K562 (cell line): ENCODE results near the gene TF. TPM values are rescaled to one million over a fixed set of nuclear protein-coding genes. Genes with fewer than 3 reads are reported as not detected.

Experiments used
- CBFB ChIP-seq: sonication (generic); formaldehyde crosslinking; IDR thresholded peaks from 2 replicates; pipeline ENCODE4 v1.4.0; 2020; ENCODE audit warnings: mild to moderate bottlenecking, missing genetic modification reagents
- CBX3 ChIP-seq, 2 experiments: IDR thresholded peaks; 1 replicate in 1 of 2; 2 replicates in 1 of 2; pipeline ENCODE4 v1.6.1; 2012; ENCODE audit warnings: inconsistent platforms in 2 of 2, low read length in 2 of 2, borderline replicate concordance in 1 of 2, control low read depth in 1 of 2
- ESRRA ChIP-seq: fragments of 450-650 bp; IDR thresholded peaks from 2 replicates; pipeline ENCODE4 v1.6.1; 2014; ENCODE audit warnings: low read depth, mild to moderate bottlenecking, moderate library complexity, borderline replicate concordance
- GTF2B ChIP-seq: IDR thresholded peaks from 2 replicates; pipeline ENCODE4 v1.6.1; 2011; ENCODE audit not compliant: insufficient read length; ENCODE audit errors: extremely low read depth
- HDAC6 ChIP-seq: IDR thresholded peaks from 2 replicates; pipeline ENCODE4 v1.6.1; 2012; ENCODE audit warnings: low read depth, mild to moderate bottlenecking, control low read depth, inconsistent platforms, low read length, moderate library complexity
- HEY1 ChIP-seq: fragments of 250-450 bp; sonication (Bioruptor Pico); IDR thresholded peaks from 2 replicates; pipeline ENCODE4 v1.5.0; 2020; ENCODE audit warnings: mild to moderate bottlenecking, moderate library complexity, borderline replicate concordance
- HNRNPK ChIP-seq: fragments of 200-400 bp; formaldehyde crosslinking; IDR thresholded peaks from one replicate; pipeline ENCODE4 v1.6.1; 2018; ENCODE audit warnings: mild to moderate bottlenecking, low read depth, low read length; ENCODE audit not compliant: poor library complexity, severe bottlenecking
- ILF3 ChIP-seq: fragments of 450-650 bp; IDR thresholded peaks from 2 replicates; pipeline ENCODE4 v1.6.1; 2018; ENCODE audit warnings: antibody characterized with exemption, mild to moderate bottlenecking, moderate library complexity, borderline replicate concordance
- ILK ChIP-seq: fragments of 450-650 bp; IDR thresholded peaks from 2 replicates; pipeline ENCODE4 v1.6.1; 2016; ENCODE audit warnings: missing genetic modification characterization, low read depth, mild to moderate bottlenecking, missing compliant biosample characterization, moderate library complexity, borderline replicate concordance
- JUNB ChIP-seq: fragments of 450-650 bp; formaldehyde crosslinking; conservative IDR thresholded peaks from 2 replicates; pipeline ENCODE4 v1.4.0; 2020; ENCODE audit warnings: mild to moderate bottlenecking
- NR0B1 ChIP-seq: fragments of 450-650 bp; IDR thresholded peaks from one replicate; pipeline ENCODE4 v1.6.1; 2018; ENCODE audit warnings: mild to moderate bottlenecking, moderate library complexity; ENCODE audit not compliant: partially characterized antibody
- SIN3B ChIP-seq: fragments of 450-650 bp; IDR thresholded peaks from 2 replicates; pipeline ENCODE4 v1.6.1; 2017; ENCODE audit warnings: low read depth, mild to moderate bottlenecking, moderate library complexity
- TEAD4 ChIP-seq, 2 experiments: sonication (generic) in 1 of 2; formaldehyde crosslinking in 1 of 2; IDR thresholded peaks; 2 replicates each; pipeline versions ENCODE4 v1.6.1 to v1.8.0; 2012 to 2022; ENCODE audit warnings: borderline replicate concordance in 1 of 2, inconsistent platforms in 1 of 2, low read length in 1 of 2, mild to moderate bottlenecking in 1 of 2, missing genetic modification reagents in 1 of 2
- ZNF121 ChIP-seq: sonication (generic); formaldehyde crosslinking; conservative IDR thresholded peaks from 2 replicates; pipeline ENCODE4 v1.8.0; 2022; ENCODE audit warnings: missing genetic modification reagents
- ZNF644 ChIP-seq: fragments of 200-800 bp; sonication (Bioruptor generic); IDR thresholded peaks from 2 replicates; pipeline ENCODE4 v1.6.1; 2016; ENCODE audit warnings: low read depth, missing genetic modification characterization, missing compliant biosample characterization
- ZNF655 ChIP-seq: fragments of 250-450 bp; sonication (Bioruptor Pico); IDR thresholded peaks from 2 replicates; pipeline ENCODE4 v1.5.0; 2021
- polyA plus RNA-seq, 8 experiments: library from polyadenylated mRNA; depleted of rRNA in 4 of 8; stranded (reverse) in 5 of 8; unstranded in 3 of 8; fragments of >200 nt; fragmentation: Nextera tagmentation in 2 of 8; fragmentation: Illumina TruSeq in 1 of 8; extraction: Ambion mirVana in 2 of 8; extraction: Trizol in 1 of 8; gene quantifications; 2 replicates each; pipeline versions ENCODE4 v1.2.1 to v1.2.3, GENCODE V29; 2011 to 2014; ENCODE audit warnings: inconsistent platforms in 1 of 8, missing spikeins in 1 of 8
- total RNA-seq, 7 experiments: library from RNA; depleted of rRNA in 6 of 7; stranded (reverse); fragments of >200 nt in 6 of 7; fragmentation: Illumina TruSeq in 2 of 7; extraction: Trizol in 2 of 7; gene quantifications; 2 replicates each; pipeline versions ENCODE4 v1.2.1 to v1.2.3, GENCODE V29; 2011 to 2021; ENCODE audit warnings: low replicate concordance in 1 of 7
- TF ChIP-seq, protein P1 (sequence below): fragments of 450-650 bp; IDR thresholded peaks from 2 replicates; pipeline ENCODE4 v1.6.1; 2017; ENCODE audit warnings: mild to moderate bottlenecking, moderate library complexity
- TF ChIP-seq, protein P2 (sequence below): fragments of 250-450 bp; sonication (Bioruptor Pico); IDR thresholded peaks from 2 replicates; pipeline ENCODE4 v1.5.1; 2021; ENCODE audit warnings: mild to moderate bottlenecking
- TF ChIP-seq, protein P3 (sequence below), 2 experiments: fragments of 450-650 bp in 1 of 2; sonication (generic) in 1 of 2; formaldehyde crosslinking; conservative IDR thresholded peaks; 2 replicates each; pipeline versions ENCODE4 v1.4.0 to v1.8.1; 2020 to 2022; ENCODE audit warnings: mild to moderate bottlenecking in 1 of 2, missing genetic modification reagents in 1 of 2

The TF gene
- total and polyA plus RNA-seq, 9 of the 15 experiments (the other 6 are each of a cell fraction or from before 2014, with no cell fraction given), result 0.09 to 9.2 (median 3.1) TPM

GRCh38 chr3:133821767-133822638 lies 75.8 kb downstream of the TF start (continued):
- TF ChIP-seq, protein P1, sequence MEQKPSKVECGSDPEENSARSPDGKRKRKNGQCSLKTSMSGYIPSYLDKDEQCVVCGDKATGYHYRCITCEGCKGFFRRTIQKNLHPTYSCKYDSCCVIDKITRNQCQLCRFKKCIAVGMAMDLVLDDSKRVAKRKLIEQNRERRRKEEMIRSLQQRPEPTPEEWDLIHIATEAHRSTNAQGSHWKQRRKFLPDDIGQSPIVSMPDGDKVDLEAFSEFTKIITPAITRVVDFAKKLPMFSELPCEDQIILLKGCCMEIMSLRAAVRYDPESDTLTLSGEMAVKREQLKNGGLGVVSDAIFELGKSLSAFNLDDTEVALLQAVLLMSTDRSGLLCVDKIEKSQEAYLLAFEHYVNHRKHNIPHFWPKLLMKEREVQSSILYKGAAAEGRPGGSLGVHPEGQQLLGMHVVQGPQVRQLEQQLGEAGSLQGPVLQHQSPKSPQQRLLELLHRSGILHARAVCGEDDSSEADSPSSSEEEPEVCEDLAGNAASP, result no peak
- no peak for TF ChIP-seq GTF2B
- TF ChIP-seq ILF3, result no peak
- no peak for TF ChIP-seq CBFB (CRISPR knock-in tag)
- no peak for TF ChIP-seq ZNF655
- TF ChIP-seq JUNB, result no peak
- no peak for TF ChIP-seq SIN3B
- no peak for TF ChIP-seq ZNF121 (CRISPR knock-in tag)
- no peak for TF ChIP-seq HDAC6
- no peak for TF ChIP-seq HNRNPK
- TF ChIP-seq CBX3 (IDR thresholded peaks at IDR 0.05; ENCODE audit: borderline replicate concordance in 1 of 2, low read length in 2 of 2), result no peak
- TF ChIP-seq ILK, result no peak
- TF ChIP-seq, protein P2, sequence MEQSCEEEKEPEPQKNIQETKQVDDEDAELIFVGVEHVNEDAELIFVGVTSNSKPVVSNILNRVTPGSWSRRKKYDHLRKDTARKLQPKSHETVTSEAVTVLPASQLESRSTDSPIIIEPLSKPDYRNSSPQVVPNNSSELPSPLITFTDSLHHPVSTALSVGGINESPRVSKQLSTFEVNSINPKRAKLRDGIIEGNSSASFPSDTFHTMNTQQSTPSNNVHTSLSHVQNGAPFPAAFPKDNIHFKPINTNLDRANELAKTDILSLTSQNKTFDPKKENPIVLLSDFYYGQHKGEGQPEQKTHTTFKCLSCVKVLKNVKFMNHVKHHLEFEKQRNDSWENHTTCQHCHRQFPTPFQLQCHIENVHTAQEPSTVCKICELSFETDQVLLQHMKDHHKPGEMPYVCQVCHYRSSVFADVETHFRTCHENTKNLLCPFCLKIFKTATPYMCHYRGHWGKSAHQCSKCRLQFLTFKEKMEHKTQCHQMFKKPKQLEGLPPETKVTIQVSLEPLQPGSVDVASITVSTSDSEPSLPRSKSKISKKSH (CRISPR knock-in tag), result no peak
- no peak for TF ChIP-seq HEY1
- no peak for TF ChIP-seq TEAD4 (IDR thresholded peaks at IDR 0.05; ENCODE audit: low read length)
- no peak for TF ChIP-seq TEAD4 (CRISPR knock-in tag; IDR thresholded peaks at IDR 0.05; ENCODE audit: borderline replicate concordance)
- TF ChIP-seq ESRRA, result peak; percentile 37; the same call in 1 of the 2 replicates
- TF ChIP-seq NR0B1, result no peak
- no peak for TF ChIP-seq ZNF644 (tag)
- TF ChIP-seq, protein P3, sequence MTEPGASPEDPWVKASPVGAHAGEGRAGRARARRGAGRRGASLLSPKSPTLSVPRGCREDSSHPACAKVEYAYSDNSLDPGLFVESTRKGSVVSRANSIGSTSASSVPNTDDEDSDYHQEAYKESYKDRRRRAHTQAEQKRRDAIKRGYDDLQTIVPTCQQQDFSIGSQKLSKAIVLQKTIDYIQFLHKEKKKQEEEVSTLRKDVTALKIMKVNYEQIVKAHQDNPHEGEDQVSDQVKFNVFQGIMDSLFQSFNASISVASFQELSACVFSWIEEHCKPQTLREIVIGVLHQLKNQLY (CRISPR knock-in tag; conservative IDR thresholded peaks at IDR 0.05), result no peak
